Suprapubic skin (tissue), 4 donors: ENCODE data around the gene SPARCL1.

Experiments used
- CTCF ChIP-seq, 2 donors: fragments of 200-600 bp in 1 of 2; fragments of 450-650 bp in 1 of 2; sonication (generic) in 1 of 2; IDR thresholded peaks; one replicate each; pipeline ENCODE4 v1.5.1; 2016 to 2019; ENCODE audit warnings: antibody characterized with exemption in 2 of 2, mild to moderate bottlenecking in 1 of 2, moderate library complexity in 1 of 2
- POLR2A ChIP-seq, 2 donors: fragments of 450-650 bp; IDR thresholded peaks; one replicate each; pipeline ENCODE4 v1.6.1; 2017; ENCODE audit warnings: antibody characterized with exemption in 2 of 2, mild to moderate bottlenecking in 2 of 2, moderate library complexity in 2 of 2
- POLR2AphosphoS5 ChIP-seq, 3 donors: sonication (generic); formaldehyde crosslinking; IDR thresholded peaks; one replicate each; pipeline ENCODE4 v1.6.1; 2017; ENCODE audit warnings: antibody characterized with exemption in 3 of 3

GRCh38 chr4:87497578-87497977 is 31.6 kb downstream of the SPARCL1 start:
- no peak for TF ChIP-seq CTCF (IDR thresholded peaks at IDR 0.05)
- no peak for TF ChIP-seq POLR2A (IDR thresholded peaks at IDR 0.05)
- TF ChIP-seq POLR2AphosphoS5 (IDR thresholded peaks at IDR 0.05), result no peak
